ENCODE results near the gene RPL27A. TPM values are rescaled to one million over a fixed set of nuclear protein-coding genes. Genes with fewer than 3 reads are reported as not detected.

The RPL27A gene
- total RNA-seq, 6 experiments from 2014 or later, result 973 to 1,209 (median 1,069) TPM

DNA sequence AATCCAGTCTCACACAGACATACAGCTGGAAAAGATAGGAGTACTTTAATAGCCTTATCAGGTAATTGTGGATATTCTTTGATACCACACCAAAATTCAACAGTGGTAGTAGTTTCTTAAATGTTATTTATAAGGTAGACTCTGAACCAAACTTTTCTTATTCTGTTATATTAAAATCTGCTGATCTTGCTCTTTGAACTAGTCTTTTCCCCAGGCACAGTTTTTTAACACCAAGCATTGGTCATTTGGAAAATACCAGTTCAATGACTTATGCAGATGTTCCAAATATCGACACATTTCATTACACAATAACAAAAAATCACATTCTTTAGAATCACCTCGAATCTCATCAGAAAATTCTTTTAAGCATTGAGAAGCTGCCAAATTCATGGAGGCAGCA is 7.7 kb upstream of the RPL27A start:
- no peak for TF ChIP-seq CTCF (IDR thresholded peaks at IDR 0.05)
- Mint-ChIP-seq H3K27ac (no peak overlapping the region), H3K4me1 (ENCODE audit: low read depth) (peaks cover 34% of the 10 kb centered on the region), H3K36me3 (ENCODE audit: low read depth) (peaks cover 5% of the 10 kb centered on the region), H3K4me3 (no peak overlapping the region), H3K27me3 (ENCODE audit: insufficient read depth) (no peaks in the 10 kb centered on the region), H3K9me3 (no peaks in the 10 kb centered on the region)
- DNase-seq, result no peak

DNA sequence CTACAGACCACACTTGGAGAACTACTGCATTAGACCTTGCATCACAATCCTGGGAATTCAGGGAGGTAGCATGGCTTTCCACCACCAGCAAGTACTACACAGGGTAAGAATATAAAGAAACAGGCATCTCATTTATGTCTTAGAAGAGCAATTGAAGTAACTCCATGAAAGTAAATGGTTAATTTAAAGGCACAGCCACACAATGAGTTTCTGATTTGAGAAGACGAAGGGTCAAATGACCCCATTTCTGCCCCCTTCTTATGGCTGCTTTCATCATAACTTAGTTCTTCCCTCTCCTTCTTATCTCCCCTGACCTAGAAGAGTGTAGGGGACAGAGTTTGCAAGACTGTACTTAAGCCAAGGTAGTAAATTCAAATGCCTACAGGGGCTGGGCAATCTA is 6.1 kb upstream of the RPL27A start:
- no peak overlapping the region for H3K4me3 Mint-ChIP-seq

DNA sequence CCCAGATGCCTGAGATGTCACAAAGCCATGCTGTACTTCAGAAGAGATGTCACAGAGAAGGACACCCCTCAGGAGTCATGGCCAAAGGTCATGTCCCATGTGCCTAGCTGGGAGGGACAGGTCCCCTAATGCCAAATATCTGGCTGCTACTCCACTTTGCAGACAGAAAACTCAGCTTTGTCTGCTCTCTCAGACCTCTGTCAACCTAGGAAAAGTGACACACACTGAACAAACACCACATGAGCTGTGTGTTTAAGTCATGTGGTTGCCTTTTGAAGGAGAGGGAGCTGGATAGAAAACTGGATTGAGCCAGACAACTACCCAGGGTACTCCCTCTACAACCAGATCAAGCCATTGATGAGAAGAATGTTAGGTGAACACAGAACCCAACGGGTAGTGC is 3.6 kb upstream of the RPL27A start:
- Mint-ChIP-seq H3K9me3 (peaks cover 4% of the 10 kb centered on the region; the same call in 1 of the 2 replicates), H3K36me3 (ENCODE audit: low read depth) (peaks cover 41% of the 10 kb centered on the region), H3K4me3 (no peak overlapping the region), H3K27ac (no peak overlapping the region), H3K4me1 (ENCODE audit: low read depth) (peaks cover 21% of the 10 kb centered on the region), H3K27me3 (ENCODE audit: insufficient read depth) (peaks cover 3% of the 10 kb centered on the region; the same call in 1 of the 2 replicates)
- no peak for DNase-seq
- TF ChIP-seq CTCF (IDR thresholded peaks at IDR 0.05), result no peak

More for the DNA sequence above, 6.1 kb upstream of the RPL27A start:
- peaks cover 33% of the 10 kb centered on the region for H3K4me1 Mint-ChIP-seq (ENCODE audit: low read depth)
- no peak overlapping the region for H3K27ac Mint-ChIP-seq
- no peak for TF ChIP-seq CTCF (IDR thresholded peaks at IDR 0.05)
- H3K9me3 Mint-ChIP-seq, result peaks cover 1% of the 10 kb centered on the region; the same call in 1 of the 2 replicates
- no peak for DNase-seq
- peaks cover 19% of the 10 kb centered on the region for H3K36me3 Mint-ChIP-seq (ENCODE audit: low read depth)
- no peaks in the 10 kb centered on the region; the same call in 1 of the 2 replicates for H3K27me3 Mint-ChIP-seq (ENCODE audit: insufficient read depth)

GRCh38 chr11:8681837-8682302 is 722 bp upstream of the RPL27A start:
- H3K4me1 Mint-ChIP-seq (ENCODE audit: low read depth), result peaks cover 48% of the 10 kb centered on the region

GRCh38 chr11:8683115-8683807 is 669 bp downstream of the RPL27A start:
- no peak for DNase-seq
- H3K4me1 Mint-ChIP-seq (ENCODE audit: low read depth), result peaks cover 61% of the 10 kb centered on the region
- H3K36me3 Mint-ChIP-seq (ENCODE audit: low read depth), result peaks cover 67% of the 10 kb centered on the region
- TF ChIP-seq CTCF (IDR thresholded peaks at IDR 0.05), result no peak
- H3K27me3 Mint-ChIP-seq (ENCODE audit: insufficient read depth), result peaks cover 9% of the 10 kb centered on the region
- H3K9me3 Mint-ChIP-seq, result peaks cover 4% of the 10 kb centered on the region; the same call in 1 of the 2 replicates
- peak overlapping the region; percentile 96 for H3K4me3 Mint-ChIP-seq
- peak overlapping the region; percentile 92 for H3K27ac Mint-ChIP-seq

More at GRCh38 chr11:8681837-8682302, 722 bp upstream of the RPL27A start:
- no peak for TF ChIP-seq CTCF (IDR thresholded peaks at IDR 0.05)
- H3K4me3 Mint-ChIP-seq, result peak overlapping the region; percentile 96
- peak overlapping the region; percentile 92 for H3K27ac Mint-ChIP-seq
- no peak for DNase-seq
- peaks cover 65% of the 10 kb centered on the region for H3K36me3 Mint-ChIP-seq (ENCODE audit: low read depth)
- H3K27me3 Mint-ChIP-seq (ENCODE audit: insufficient read depth), result peaks cover 3% of the 10 kb centered on the region
- peaks cover 4% of the 10 kb centered on the region; the same call in 1 of the 2 replicates for H3K9me3 Mint-ChIP-seq
